TTC549 (cell line): ENCODE data around the gene TSPY4.
"Not testable (repeated sequence)": the region's sequence is repeated elsewhere in the genome, so short reads cannot be mapped to it uniquely, and the experiment has no call there.

Experiments used
- FAIRE-seq: peaks from 2 replicates; lab custom pipeline; 2012; peaks lifted over from hg19 to GRCh38; lab: Jason Lieb, UNC

The TSPY4 gene

GRCh38 chrY:9337164-9337563, at the start of gene TSPY4:
Gene TSPY4, plus strand, starts transcription at chrY:9337464. Its CDS starts 46 bp downstream, at chrY:9337510.
- FAIRE-seq = not testable (repeated sequence)

GRCh38 chrY:9320996-9321395, 16.3 kb upstream of the TSPY4 start:
- FAIRE-seq = no peak

GRCh38 chrY:9357497-9357896, 20.2 kb downstream of the TSPY4 start, which contains the start of gene TSPY8:
Gene TSPY8, plus strand, starts transcription at chrY:9357797. Its CDS starts 46 bp downstream, at chrY:9357843.
- not testable (repeated sequence) for FAIRE-seq
